ENCODE data around the gene EPOP. TPM values are rescaled to one million over a fixed set of nuclear protein-coding genes. Genes with fewer than 3 reads are reported as not detected.

The EPOP gene
- total and polyA plus RNA-seq, 2 of the 13 experiments (the other 11 are each of a cell fraction or from before 2014, with no cell fraction given): 14.7 to 37.8 TPM

DNA sequence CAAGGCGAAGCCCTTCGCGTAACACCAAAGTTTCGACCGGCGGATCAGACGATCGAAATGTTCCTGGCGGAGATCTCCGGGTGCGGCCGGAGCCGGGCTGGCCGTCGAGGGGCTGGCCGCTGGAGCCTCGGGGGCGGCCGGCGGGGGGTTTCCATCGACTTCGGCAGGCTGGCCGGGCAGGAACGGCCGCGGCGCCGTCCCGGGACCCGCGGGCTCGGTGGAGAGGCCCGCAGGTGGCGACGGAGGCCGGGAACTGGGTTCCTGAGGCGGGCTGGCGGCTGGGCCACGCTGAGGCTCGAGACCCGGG lies 1.1 kb downstream of the EPOP start:
- WGBS (ENCODE audit: low lambda C conversion rate): 0% methylated on average over 2 of the region's 41 CpGs
- FAIRE-seq: no peak
- Histone ChIP-seq H3K9ac (ENCODE audit: insufficient read depth, low read depth, low read length) (peak overlapping the region; percentile 83), H3K9me3 (ENCODE audit: low read length) (no peaks in the 10 kb centered on the region), H3K4me2 (ENCODE audit: low read depth, low read length) (peak overlapping the region; percentile 99), H3K4me1 (ENCODE audit: insufficient read depth, low read length) (peaks cover 77% of the 10 kb centered on the region), H2AFZ (ENCODE audit: low read length) (no peak overlapping the region), H3K4me3 (replicated peaks in 1 of 3; ENCODE audit: insufficient read depth in 1 of 3, low read depth in 2 of 3, low read length in 3 of 3) (peak overlapping the region; percentile 75 to 94 (median 89)), H3K27me3 (ENCODE audit: control insufficient read depth in 1 of 2, insufficient read depth in 2 of 2, low read length in 2 of 2) (peaks cover 7 to 19% of the 10 kb centered on the region in 2 experiments; a peak in 4 of 5 replicates), H3K36me3 (replicated peaks in 1 of 2; ENCODE audit: control insufficient read depth in 1 of 2, insufficient read depth in 2 of 2, low read length in 2 of 2) (no peaks in the 10 kb centered on the region), H3K27ac (ENCODE audit: extremely low read length, insufficient read depth, low read length) (peak overlapping the region; percentile 60), H3K79me2 (ENCODE audit: insufficient read depth, low read length) (peaks cover 14% of the 10 kb centered on the region), H4K20me1 (ENCODE audit: insufficient read depth, low read length) (peaks cover 7% of the 10 kb centered on the region)
- ATAC-seq: peak; percentile 1; the same call in 2 of the 3 replicates
- no peak for DNase-seq (ENCODE audit: low spot score)
- intact Hi-C loops (cut with micrococcal nuclease; ENCODE audit: unreplicated experiment) (no loop called here), in situ Hi-C loops (cut with HindIII; ENCODE audit: extremely low pct_ligation_motif_present, low pct_unique_long_range_greater_than_20kb) (no loop called here)
- CTCF ChIA-PET (ENCODE audit: low intra/inter-chr PET ratio, low total read pairs): no interaction called here
- BruUV-seq (replicated peaks): no TSS peak
- POLR2A ChIA-PET: interaction anchor here (0.7 to 5.2 kb wide), 6 partner anchors 30 to 115 kb away, joined by 3 to 88 read pairs (median 4); partner anchors contain the start of gene MLLT6
- TF ChIP-seq ZIK1 (CRISPR knock-in tag; IDR thresholded peaks at IDR 0.05; ENCODE audit: borderline replicate concordance, low read depth): 0 out of 2 replicates have a peak, but pooled peaks have one; percentile 26
- 0 out of 2 replicates have a peak, but pooled peaks have one; percentile 11 for TF ChIP-seq ZNF264 (CRISPR knock-in tag; IDR thresholded peaks at IDR 0.05)
- no peak for TF ChIP-seq PAWR (CRISPR knock-in tag; IDR thresholded peaks at IDR 0.05; ENCODE audit: borderline replicate concordance)
- TF ChIP-seq CCDC6 (CRISPR knock-in tag; IDR thresholded peaks at IDR 0.05): 0 out of 2 replicates have a peak, but pooled peaks have one; percentile 42
- TF ChIP-seq ZNF329 (CRISPR knock-in tag; IDR thresholded peaks at IDR 0.05; ENCODE audit: low read depth): no peak
- no peak for TF ChIP-seq ZFP36L2 (CRISPR knock-in tag; IDR thresholded peaks at IDR 0.05)
- peak; percentile 90 for TF ChIP-seq IKZF4 (CRISPR knock-in tag; IDR thresholded peaks at IDR 0.05; ENCODE audit: borderline replicate concordance, low read depth, not compliant biosample characterization)
- no peak for TF ChIP-seq MIER3 (CRISPR knock-in tag; IDR thresholded peaks at IDR 0.05; ENCODE audit: borderline replicate concordance)
- no peak for TF ChIP-seq RBFOX2 (IDR thresholded peaks at IDR 0.05; ENCODE audit: low read depth, low read length)
- TF ChIP-seq, protein P1, sequence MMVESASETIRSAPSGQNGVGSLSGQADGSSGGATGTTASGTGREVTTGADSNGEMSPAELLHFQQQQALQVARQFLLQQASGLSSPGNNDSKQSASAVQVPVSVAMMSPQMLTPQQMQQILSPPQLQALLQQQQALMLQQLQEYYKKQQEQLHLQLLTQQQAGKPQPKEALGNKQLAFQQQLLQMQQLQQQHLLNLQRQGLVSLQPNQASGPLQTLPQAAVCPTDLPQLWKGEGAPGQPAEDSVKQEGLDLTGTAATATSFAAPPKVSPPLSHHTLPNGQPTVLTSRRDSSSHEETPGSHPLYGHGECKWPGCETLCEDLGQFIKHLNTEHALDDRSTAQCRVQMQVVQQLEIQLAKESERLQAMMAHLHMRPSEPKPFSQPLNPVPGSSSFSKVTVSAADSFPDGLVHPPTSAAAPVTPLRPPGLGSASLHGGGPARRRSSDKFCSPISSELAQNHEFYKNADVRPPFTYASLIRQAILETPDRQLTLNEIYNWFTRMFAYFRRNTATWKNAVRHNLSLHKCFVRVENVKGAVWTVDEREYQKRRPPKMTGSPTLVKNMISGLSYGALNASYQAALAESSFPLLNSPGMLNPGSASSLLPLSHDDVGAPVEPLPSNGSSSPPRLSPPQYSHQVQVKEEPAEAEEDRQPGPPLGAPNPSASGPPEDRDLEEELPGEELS (CRISPR knock-in tag; IDR thresholded peaks at IDR 0.05): no peak
- TF ChIP-seq, protein P2, sequence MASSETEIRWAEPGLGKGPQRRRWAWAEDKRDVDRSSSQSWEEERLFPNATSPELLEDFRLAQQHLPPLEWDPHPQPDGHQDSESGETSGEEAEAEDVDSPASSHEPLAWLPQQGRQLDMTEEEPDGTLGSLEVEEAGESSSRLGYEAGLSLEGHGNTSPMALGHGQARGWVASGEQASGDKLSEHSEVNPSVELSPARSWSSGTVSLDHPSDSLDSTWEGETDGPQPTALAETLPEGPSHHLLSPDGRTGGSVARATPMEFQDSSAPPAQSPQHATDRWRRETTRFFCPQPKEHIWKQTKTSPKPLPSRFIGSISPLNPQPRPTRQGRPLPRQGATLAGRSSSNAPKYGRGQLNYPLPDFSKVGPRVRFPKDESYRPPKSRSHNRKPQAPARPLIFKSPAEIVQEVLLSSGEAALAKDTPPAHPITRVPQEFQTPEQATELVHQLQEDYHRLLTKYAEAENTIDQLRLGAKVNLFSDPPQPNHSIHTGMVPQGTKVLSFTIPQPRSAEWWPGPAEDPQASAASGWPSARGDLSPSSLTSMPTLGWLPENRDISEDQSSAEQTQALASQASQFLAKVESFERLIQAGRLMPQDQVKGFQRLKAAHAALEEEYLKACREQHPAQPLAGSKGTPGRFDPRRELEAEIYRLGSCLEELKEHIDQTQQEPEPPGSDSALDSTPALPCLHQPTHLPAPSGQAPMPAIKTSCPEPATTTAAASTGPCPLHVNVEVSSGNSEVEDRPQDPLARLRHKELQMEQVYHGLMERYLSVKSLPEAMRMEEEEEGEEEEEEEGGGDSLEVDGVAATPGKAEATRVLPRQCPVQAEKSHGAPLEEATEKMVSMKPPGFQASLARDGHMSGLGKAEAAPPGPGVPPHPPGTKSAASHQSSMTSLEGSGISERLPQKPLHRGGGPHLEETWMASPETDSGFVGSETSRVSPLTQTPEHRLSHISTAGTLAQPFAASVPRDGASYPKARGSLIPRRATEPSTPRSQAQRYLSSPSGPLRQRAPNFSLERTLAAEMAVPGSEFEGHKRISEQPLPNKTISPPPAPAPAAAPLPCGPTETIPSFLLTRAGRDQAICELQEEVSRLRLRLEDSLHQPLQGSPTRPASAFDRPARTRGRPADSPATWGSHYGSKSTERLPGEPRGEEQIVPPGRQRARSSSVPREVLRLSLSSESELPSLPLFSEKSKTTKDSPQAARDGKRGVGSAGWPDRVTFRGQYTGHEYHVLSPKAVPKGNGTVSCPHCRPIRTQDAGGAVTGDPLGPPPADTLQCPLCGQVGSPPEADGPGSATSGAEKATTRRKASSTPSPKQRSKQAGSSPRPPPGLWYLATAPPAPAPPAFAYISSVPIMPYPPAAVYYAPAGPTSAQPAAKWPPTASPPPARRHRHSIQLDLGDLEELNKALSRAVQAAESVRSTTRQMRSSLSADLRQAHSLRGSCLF (CRISPR knock-in tag; IDR thresholded peaks at IDR 0.05; ENCODE audit: borderline replicate concordance): no peak
- peak; percentile 9; the same call in 1 of the 2 replicates for TF ChIP-seq STAG1 (CRISPR knock-in tag; IDR thresholded peaks at IDR 0.05)
- no peak for TF ChIP-seq THYN1 (CRISPR knock-in tag; IDR thresholded peaks at IDR 0.05; ENCODE audit: borderline replicate concordance, low read depth)
- TF ChIP-seq, protein P3, sequence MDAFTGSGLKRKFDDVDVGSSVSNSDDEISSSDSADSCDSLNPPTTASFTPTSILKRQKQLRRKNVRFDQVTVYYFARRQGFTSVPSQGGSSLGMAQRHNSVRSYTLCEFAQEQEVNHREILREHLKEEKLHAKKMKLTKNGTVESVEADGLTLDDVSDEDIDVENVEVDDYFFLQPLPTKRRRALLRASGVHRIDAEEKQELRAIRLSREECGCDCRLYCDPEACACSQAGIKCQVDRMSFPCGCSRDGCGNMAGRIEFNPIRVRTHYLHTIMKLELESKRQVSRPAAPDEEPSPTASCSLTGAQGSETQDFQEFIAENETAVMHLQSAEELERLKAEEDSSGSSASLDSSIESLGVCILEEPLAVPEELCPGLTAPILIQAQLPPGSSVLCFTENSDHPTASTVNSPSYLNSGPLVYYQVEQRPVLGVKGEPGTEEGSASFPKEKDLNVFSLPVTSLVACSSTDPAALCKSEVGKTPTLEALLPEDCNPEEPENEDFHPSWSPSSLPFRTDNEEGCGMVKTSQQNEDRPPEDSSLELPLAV (CRISPR knock-in tag; conservative IDR thresholded peaks at IDR 0.05; ENCODE audit: low read depth): no peak
